GM20431 (cell line): Measurements from ENCODE around the gene STX7.
"Not testable (repeated sequence)": the region's sequence is repeated elsewhere in the genome, so short reads cannot be mapped to it uniquely, and the experiment has no call there.

Experiments used
- in situ Hi-C: fragments of 300-500 bp; cut with MseI, MboI; formaldehyde crosslinking; loops from one replicate; pipeline ENCODE4 v1.15.0; 2020; ENCODE audit warnings: low sequenced_read_pairs; ENCODE audit not compliant: unreplicated experiment

Gene STX7

DNA sequence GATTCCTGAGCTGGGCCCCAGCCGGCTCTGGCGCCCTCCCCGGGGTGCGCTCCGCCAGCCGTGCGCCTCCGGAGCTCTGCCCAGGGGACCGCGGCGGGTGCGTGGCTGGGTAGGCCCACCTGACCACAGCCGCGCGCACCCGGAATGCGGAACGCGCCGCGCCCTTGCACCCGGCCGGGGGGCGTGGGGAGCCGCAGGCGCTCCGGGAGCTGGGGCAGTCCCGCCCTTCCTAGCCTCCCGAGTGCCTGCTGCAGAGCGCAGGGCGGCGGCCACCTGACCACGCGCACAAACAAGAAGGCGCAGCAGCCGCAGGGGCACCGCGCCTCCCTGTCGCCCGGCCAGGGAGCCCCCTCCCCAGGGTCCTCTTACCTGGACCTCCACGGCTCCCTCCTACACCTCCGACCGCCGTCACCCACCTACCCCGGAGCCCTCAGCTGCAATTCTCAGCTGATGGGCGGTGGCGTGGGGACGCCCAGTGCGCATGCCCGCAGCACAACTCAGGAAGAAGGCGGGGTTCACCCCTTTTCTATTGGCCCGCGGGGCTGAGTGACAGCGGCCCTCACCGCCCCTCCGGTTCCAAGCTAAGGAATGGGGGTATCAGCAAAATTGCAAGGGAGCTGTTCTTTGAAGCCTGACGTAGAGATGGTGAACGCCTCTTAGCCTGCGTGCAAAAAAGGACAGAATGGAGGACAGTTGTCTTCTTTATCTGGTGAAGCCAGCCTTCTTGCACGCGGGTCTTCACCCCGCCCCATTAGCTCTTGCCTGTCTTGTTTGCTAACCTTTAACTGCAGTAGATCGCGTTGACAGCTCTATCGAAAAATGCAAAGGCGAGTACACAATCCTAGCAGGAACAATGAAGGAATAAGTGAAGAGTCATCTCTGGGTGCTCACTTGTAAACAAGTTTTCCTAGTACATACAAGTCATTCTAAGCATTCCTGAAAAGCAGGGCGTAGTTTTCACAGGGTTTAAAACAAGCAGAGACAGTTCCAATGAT lies at the start of gene STX7:
Gene STX7, minus strand, starts transcription at position 479 of the 995 bp plus-strand sequence. CDS start 9,586 bp downstream, outside the sequence.
- in situ Hi-C loops = no loop called here

GRCh38 chr6:132560087-132560486 lies 47.2 kb upstream of the STX7 start:
- in situ Hi-C loops = not testable (repeated sequence)

DNA sequence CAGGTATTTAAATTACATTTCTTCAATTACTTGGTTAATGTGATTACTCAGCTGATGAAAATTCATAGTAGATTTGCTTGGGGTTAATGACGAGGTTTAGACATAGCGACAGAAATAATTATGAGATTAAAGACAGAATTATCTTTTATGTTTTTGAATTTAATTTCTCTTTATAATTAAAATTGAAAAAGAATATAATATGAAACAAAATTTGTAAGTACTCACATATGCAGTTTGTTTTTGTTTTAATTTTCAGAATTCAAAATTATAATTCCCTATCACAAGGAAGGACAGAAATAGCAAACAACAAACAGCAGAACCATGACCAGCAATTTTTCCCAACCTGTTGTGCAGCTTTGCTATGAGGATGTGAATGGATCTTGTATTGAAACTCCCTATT lies 39.5 kb upstream of the STX7 start, which contains the start of gene TAAR8:
Gene TAAR8, plus strand, starts transcription at position 301 of the 400 bp plus-strand sequence. Its CDS starts 21 bp downstream, at position 322.
- in situ Hi-C loops = no loop called here

- in situ Hi-C loops = no loop called here
These were observed 38.3 kb upstream of the STX7 start for GRCh38 chr6:132551214-132551613.

GRCh38 chr6:132548746-132549463 lies 36.0 kb upstream of the STX7 start:
- in situ Hi-C loops = loop anchor here (25.0 kb wide), 1 partner anchor 238 kb away; the partner anchor contains the start of gene SLC18B1

DNA sequence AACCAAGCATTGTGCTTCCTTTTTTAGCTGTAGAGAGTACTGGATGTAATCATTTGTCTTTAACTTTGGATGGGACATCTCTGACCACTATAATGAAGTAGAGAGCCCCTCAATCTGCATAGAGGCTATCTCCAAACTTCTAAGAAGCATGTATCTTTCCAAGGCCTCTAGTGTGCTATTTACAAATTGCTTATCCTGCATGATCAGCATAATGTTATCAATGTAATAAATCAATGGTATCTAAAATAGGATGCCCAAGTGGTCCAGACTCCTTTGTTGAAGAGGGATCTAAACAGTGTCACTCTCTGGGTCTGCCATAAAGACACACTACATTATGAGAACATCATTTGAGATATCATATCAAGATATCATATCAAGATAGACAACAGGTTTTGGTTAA lies 31.9 kb upstream of the STX7 start:
- in situ Hi-C loops = loop anchor here (25.0 kb wide), 1 partner anchor 242 kb away; the partner anchor contains the start of gene SLC18B1

DNA sequence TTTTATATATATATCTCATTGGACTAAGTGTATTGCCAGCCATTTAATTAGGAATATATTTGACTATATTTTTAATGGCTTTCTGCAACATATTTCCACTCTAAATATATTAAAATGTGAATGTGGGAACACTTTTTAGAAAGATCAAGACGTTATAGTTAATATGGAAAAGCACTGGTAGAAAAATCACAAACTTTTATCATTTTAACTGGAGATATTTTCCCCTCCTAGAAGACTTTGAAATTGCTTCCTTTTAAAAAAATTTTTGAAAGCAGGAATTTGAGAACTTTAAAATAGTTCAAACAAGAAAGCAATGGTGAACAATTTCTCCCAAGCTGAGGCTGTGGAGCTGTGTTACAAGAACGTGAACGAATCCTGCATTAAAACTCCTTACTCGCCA lies 25.1 kb upstream of the STX7 start, which contains the start of gene TAAR9:
Gene TAAR9, plus strand, starts transcription at position 301 of the 400 bp plus-strand sequence. Its CDS starts 13 bp downstream, at position 314.
- in situ Hi-C loops = loop anchor here (25.0 kb wide), 1 partner anchor 249 kb away; the partner anchor contains the start of gene SLC18B1

DNA sequence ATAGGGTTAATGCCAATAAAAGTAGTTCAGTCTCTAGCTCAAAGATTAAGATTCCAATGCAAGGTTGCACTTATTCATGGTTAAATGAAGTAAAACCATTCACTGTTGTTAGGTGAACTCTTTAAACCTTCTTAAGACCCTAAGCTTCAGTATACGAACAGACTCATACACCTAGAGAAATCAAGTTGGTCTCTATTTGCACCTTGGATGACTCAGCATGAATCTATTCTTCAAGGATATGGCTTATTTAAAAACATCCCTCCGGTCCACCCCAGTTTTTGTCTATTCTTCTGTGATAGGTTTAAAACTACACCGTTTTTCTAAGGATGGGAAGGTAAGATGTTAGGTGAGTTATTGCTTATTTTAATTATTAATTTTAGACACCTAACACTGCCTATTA lies 24.2 kb upstream of the STX7 start:
- in situ Hi-C loops = loop anchor here (25.0 kb wide), 1 partner anchor 250 kb away; the partner anchor contains the start of gene SLC18B1

DNA sequence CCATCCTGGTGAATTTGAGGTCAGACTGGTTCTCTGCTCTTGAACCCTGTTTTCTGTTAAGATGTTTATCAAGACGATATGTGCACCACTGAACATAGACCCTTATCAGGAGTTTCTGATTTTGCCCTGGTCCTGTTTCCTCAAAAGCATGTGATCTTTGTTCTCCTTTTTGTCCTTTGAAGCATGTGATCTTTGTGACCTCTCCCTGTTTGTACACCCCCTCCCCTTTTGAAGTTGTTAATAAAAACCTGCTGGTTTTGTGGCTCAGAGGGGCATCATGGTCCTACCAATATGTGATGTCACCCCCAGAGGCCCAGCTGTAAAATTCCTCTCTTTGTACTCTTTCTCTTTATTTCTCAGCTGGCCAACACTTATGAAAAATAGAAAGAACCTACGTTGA lies 21.6 kb upstream of the STX7 start:
- in situ Hi-C loops = loop anchor here (25.0 kb wide), 1 partner anchor 253 kb away; the partner anchor contains the start of gene SLC18B1

- in situ Hi-C loops = loop anchor here (25.0 kb wide), 1 partner anchor 257 kb away; the partner anchor contains the start of gene SLC18B1
These were observed 17.5 kb upstream of the STX7 start for GRCh38 chr6:132530293-132530974.

- in situ Hi-C loops = loop anchor here (25.0 kb wide), 1 partner anchor 260 kb away; the partner anchor contains the start of gene SLC18B1
These were observed 14.9 kb upstream of the STX7 start for GRCh38 chr6:132527791-132528190.

GRCh38 chr6:132526461-132526860 lies 13.5 kb upstream of the STX7 start:
- in situ Hi-C loops = loop anchor here (25.0 kb wide), 1 partner anchor 261 kb away; the partner anchor contains the start of gene SLC18B1

DNA sequence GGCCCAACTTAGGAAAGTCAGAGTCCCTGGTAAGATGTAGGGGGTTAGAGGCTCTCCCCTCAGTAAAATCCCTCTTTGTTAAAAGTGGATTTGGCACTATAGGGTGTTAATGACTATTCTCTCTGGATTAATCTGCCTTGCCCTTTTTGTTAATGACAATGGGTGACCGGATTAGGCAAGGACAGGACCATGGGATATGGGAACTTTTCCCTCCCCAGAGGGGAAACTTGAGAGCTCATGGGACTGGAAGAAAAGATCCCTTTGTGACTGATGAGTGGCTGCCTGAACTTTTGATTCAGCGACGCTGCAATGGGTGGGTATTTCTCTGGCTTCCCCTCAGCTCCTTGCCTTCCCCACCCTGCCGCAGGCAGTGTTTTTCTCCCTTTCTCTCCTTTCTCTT lies 12.9 kb upstream of the STX7 start:
- in situ Hi-C loops = loop anchor here (25.0 kb wide), 1 partner anchor 261 kb away; the partner anchor contains the start of gene SLC18B1

DNA sequence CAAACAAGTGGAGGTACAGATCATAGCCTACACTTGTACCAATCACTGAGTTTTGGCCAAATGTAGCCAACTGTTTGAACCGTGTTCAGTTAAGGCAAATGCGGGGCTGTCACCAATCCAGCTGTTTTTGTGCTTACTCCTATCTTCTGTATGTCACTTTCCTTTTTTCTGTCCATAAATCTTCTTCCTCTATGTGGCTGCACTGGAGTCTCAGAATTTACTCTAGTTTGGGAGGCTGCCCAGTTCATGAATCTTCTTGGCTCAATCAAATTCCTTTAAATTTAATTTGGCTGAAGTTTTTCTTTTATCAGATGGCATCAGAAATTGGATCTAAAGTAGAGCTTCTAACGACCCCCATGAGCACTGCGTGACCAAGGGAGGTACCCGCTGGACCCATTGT lies 11.7 kb upstream of the STX7 start:
- in situ Hi-C loops = loop anchor here (25.0 kb wide), 1 partner anchor 263 kb away; the partner anchor contains the start of gene SLC18B1

GRCh38 chr6:132520953-132521352 lies 8.0 kb upstream of the STX7 start:
- in situ Hi-C loops = no loop called here

DNA sequence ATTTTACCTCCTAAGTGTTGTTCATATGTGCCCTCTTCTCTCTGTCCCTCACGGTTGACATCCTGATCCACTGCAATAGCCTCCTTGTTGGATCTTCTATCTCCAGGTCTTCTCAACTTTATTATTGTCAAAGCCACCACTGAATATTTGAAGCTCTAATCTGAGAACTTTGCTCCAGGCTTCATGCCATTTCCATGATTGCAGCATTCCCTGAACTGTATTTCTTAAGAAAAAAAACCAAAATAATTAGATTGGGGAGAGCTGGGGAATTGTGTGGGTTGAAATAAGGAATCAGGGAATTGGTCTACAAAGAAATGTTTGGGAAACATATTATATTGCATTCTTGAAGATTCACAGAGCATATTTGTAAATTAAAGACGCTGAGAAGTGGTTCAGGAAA lies 2.5 kb upstream of the STX7 start:
- in situ Hi-C loops = no loop called here

GRCh38 chr6:132513831-132514545 lies 1.1 kb upstream of the STX7 start:
- in situ Hi-C loops = no loop called here

- in situ Hi-C loops = no loop called here
These were observed 626 bp downstream of the STX7 start for GRCh38 chr6:132512342-132512637.

GRCh38 chr6:132511831-132512220 lies 1.1 kb downstream of the STX7 start:
- in situ Hi-C loops = no loop called here
